CD4-positive, alpha-beta T cell treated with Interleukin-21 for 1 hour (primary cell): ENCODE results near the gene PILRB.

Experiments used
- DNase-seq: peaks from one replicate; pipeline ENCODE4 v3.0.0-alpha.2; 2020

Gene PILRB

GRCh38 chr7:100407285-100408180, 49.6 kb downstream of the PILRB start:
- peak; percentile 78 for DNase-seq

DNA sequence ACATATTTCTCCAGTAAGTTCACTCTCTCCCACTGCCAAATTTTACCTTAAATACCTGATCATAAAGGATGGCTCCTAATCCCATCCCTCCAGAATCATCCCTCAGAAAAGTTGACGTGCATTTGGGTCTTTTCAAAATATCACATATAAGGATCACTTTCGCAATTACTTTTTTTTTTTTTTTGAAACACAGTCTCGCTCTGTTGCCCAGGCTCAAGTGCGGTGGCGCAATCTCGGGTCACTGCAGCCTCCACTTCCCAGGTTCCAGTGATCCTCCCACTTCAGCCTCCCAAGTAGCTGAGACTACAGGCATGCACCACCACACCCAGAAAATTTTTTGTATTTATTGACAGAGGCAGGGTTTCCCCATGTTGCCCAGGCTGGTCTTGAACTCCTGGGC, 53.2 kb downstream of the PILRB start:
- DNase-seq: no peak

GRCh38 chr7:100413346-100413745, 55.4 kb downstream of the PILRB start:
- no peak for DNase-seq

DNA sequence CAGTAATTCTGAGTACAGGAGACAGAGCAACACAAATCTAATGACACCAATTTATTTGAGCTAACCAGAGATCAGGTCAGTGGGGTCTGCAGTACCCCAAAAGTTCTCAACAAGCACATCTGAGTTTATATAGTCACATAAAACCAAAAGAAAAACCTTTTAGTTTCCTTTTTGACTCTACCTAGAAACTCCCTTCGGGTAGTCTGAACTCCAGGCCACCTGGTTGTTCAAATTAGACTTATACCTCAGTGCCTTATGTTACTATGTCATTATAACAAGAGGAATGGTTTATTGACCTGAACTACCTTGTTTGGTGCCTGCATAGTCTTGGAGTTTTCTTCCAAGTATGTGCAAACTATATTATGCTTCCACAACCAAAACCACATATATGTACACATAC, 56.0 kb downstream of the PILRB start:
- DNase-seq: no peak

GRCh38 chr7:100415448-100415847, 57.5 kb downstream of the PILRB start:
- no peak for DNase-seq
